Measurements from ENCODE around the gene NDRG3. TPM values are rescaled to one million over a fixed set of nuclear protein-coding genes. Genes with fewer than 3 reads are reported as not detected.

NDRG3 gene
- total RNA-seq, 2 experiments from 2014 or later: 14.4 to 22.1 TPM

- H3K9me2 ChIP-seq (ENCODE audit: insufficient read depth, low read length): no peaks in the 10 kb centered on the region
- no peak for DNase-seq (ENCODE audit: low spot score)
- no peaks in the 10 kb centered on the region for H3K9me3 ChIP-seq (ENCODE audit: low read length)
- no peak overlapping the region for H3K27ac ChIP-seq (ENCODE audit: low read depth, low read length, poor library complexity, severe bottlenecking)
- no peak for TF ChIP-seq CTCF (conservative IDR thresholded peaks at IDR 0.05; ENCODE audit: low read length)
- TF ChIP-seq EZH2phosphoT487 (IDR thresholded peaks at IDR 0.05; ENCODE audit: borderline replicate concordance, low read depth, low read length): no peak
- H4K20me1 ChIP-seq (ENCODE audit: insufficient read depth, low read length): peaks cover 20% of the 10 kb centered on the region; the same call in 1 of the 2 replicates
- H3K4me2 ChIP-seq (ENCODE audit: low read length): peak overlapping the region; percentile 93
- H2AFZ ChIP-seq (ENCODE audit: low read length): no peak overlapping the region
- ChIA-PET POLR2A (interaction anchor here (0.7 kb wide), 1 partner anchor 12 kb away, joined by 3 read pairs; no protein-coding TSS in a partner anchor), CTCF (ENCODE audit: unreplicated experiment) (no interaction called here)
- H3K4me3 ChIP-seq (ENCODE audit: low read depth, low read length, poor library complexity, severe bottlenecking): peak overlapping the region; percentile 99
- peaks cover 62% of the 10 kb centered on the region for H3K36me3 ChIP-seq (ENCODE audit: insufficient read depth, low read length)
- BruUV-seq (replicated peaks): no TSS peak
- H3K4me1 ChIP-seq (ENCODE audit: insufficient read depth, low read length, poor library complexity, severe bottlenecking): peaks cover 37% of the 10 kb centered on the region
- intact Hi-C loops (cut with micrococcal nuclease; ENCODE audit: unreplicated experiment): loop anchor here (5.0 kb wide), 1 partner anchor 145 kb away; no protein-coding TSS in a partner anchor
- peaks cover 32% of the 10 kb centered on the region for H3K79me2 ChIP-seq (ENCODE audit: insufficient read depth, low read depth, low read length)
These were observed 138.1 kb downstream of the NDRG3 start for GRCh38 chr20:36607586-36608387.

GRCh38 chr20:36606158-36607066 is 139.5 kb downstream of the NDRG3 start:
- ChIA-PET POLR2A (interaction anchor here (0.6 to 1.2 kb wide), 3 partner anchors 39 to 627 kb away, joined by 3 to 5 read pairs (median 3); no protein-coding TSS in a partner anchor), CTCF (ENCODE audit: unreplicated experiment) (interaction anchor here (0.5 to 2.7 kb wide), 4 partner anchors 11 to 140 kb away, joined by 3 to 10 read pairs (median 4); no protein-coding TSS in a partner anchor)
- peak overlapping the region; percentile 93 for H3K4me2 ChIP-seq (ENCODE audit: low read length)
- no peaks in the 10 kb centered on the region for H3K9me3 ChIP-seq (ENCODE audit: low read length)
- H3K4me3 ChIP-seq (ENCODE audit: low read depth, low read length, poor library complexity, severe bottlenecking): peak overlapping the region; percentile 99
- BruUV-seq (replicated peaks): no TSS peak
- H3K9me2 ChIP-seq (ENCODE audit: insufficient read depth, low read length): no peaks in the 10 kb centered on the region
- H4K20me1 ChIP-seq (ENCODE audit: insufficient read depth, low read length): peaks cover 20% of the 10 kb centered on the region; the same call in 1 of the 2 replicates
- peaks cover 32% of the 10 kb centered on the region for H3K79me2 ChIP-seq (ENCODE audit: insufficient read depth, low read depth, low read length)
- intact Hi-C loops (cut with micrococcal nuclease; ENCODE audit: unreplicated experiment): loop anchor here (5.0 kb wide), 1 partner anchor 144 kb away; no protein-coding TSS in a partner anchor
- H2AFZ ChIP-seq (ENCODE audit: low read length): peak overlapping the region; percentile 47; the same call in 1 of the 2 replicates
- H3K27ac ChIP-seq (ENCODE audit: low read depth, low read length, poor library complexity, severe bottlenecking): peak overlapping the region; percentile 72
- H3K36me3 ChIP-seq (ENCODE audit: insufficient read depth, low read length): peaks cover 48% of the 10 kb centered on the region
- peaks cover 41% of the 10 kb centered on the region for H3K4me1 ChIP-seq (ENCODE audit: insufficient read depth, low read length, poor library complexity, severe bottlenecking)
- TF ChIP-seq CTCF (conservative IDR thresholded peaks at IDR 0.05; ENCODE audit: low read length): no peak
- no peak for TF ChIP-seq EZH2phosphoT487 (IDR thresholded peaks at IDR 0.05; ENCODE audit: borderline replicate concordance, low read depth, low read length)
- DNase-seq (ENCODE audit: low spot score): peak; percentile 17
